Measurements from ENCODE around the gene MFAP1. TPM values are rescaled to one million over a fixed set of nuclear protein-coding genes. Genes with fewer than 3 reads are reported as not detected.

MFAP1 gene
- total RNA-seq, 1 donor from 2014 or later, result 24.0 TPM

GRCh38 chr15:43776101-43776717, 48.3 kb downstream of the MFAP1 start:
- no peak for DNase-seq

GRCh38 chr15:43775411-43775965, 49.0 kb downstream of the MFAP1 start:
- no peak for DNase-seq

DNA sequence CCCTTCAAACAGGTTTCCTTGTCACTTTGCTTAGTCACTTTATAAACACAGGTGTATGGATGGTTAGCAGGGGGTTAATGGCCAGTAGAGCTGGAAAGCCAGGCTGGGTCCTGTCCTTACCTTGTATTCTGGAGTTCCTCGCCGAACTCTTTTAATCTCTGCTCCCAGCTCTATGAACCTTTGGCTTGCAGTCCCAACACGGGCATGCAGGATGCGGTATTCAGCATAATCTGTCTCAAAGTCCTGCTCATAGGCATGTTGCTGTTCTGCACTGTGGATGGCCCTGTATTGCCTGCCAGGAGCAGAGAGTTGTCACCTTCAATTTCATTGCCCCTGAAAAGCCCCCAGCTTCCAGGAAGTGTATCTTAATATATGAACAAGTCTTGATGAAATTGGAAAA, 50.4 kb downstream of the MFAP1 start:
- DNase-seq, result no peak

DNA sequence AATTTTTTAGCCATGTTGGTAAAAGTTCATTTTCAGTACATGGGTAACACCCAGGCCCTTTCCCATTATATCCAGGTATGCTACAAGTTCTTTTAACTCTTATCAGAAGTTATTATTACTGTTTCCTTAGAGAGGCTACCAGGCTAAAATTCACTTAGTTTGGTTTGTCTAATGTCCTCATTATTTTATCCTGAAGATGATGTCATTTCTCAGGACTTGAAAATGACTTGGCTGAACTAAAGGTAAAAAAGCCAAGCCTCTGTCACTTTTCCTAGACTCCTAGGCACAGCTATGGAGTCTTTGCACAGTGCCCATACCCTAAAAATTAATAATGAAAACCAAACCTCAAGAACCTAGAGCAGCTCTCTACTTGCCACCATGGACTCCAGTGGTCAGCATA, 51.9 kb downstream of the MFAP1 start:
- DNase-seq, result no peak

DNA sequence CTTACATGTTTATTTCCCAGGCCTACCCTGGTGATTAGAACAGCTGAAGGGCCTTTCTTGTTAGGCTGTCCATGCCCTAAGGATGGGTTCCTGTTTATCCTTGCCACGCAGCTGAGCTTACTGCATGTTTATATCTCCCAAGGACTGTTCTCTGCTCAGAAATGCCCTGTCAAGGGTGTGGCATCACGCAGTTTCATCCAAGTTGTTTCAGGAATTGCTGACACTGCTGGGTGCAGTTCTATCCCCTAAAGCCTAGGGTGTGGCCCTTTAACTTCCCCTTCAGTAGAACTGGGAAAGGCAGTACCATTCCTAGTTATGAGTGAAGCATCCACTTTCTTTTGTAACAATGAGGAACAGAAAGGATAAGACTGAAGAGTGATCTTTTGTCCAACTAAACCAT, 52.7 kb downstream of the MFAP1 start:
- no peak for DNase-seq

GRCh38 chr15:43769584-43770228, 54.8 kb downstream of the MFAP1 start:
- DNase-seq, result no peak

GRCh38 chr15:43763819-43764446, 60.6 kb downstream of the MFAP1 start:
- no peak for DNase-seq

DNA sequence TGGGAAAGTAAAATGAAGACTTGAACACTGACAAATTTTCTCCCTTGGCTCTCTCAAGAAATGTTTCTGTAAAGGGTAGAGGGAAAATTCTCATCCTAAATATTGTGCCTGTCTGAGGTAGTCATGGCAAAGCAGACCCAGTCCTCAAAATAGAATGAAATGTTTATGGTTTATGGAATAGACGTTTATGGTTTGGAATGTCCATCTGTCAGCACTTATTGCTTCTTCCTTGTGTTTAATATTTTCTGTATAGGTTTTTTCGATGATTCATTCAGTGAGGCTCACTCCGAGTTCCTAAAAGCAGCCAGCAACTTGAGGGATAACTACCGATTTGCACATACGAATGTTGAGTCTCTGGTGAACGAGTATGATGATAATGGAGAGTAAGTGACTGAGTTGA, 61.7 kb downstream of the MFAP1 start:
- no peak for DNase-seq

Small RNA genes within 50 kb of the gene (small RNA-seq; reads per million reads assigned to genes)
- gene MIR1282, result not detected
- gene RF00019, result not detected

Other genes with a start within 250 kb of the MFAP1 start
- 21.8 TPM for gene PPIP5K1, start 234.5 kb downstream of the MFAP1 start, total RNA-seq
- gene CKMT1B, start 230.7 kb downstream of the MFAP1 start, total RNA-seq, result 6.7 TPM
- gene STRC, start 205.9 kb downstream of the MFAP1 start, total RNA-seq, result 0.47 TPM
- gene CATSPER2, start 175.8 kb downstream of the MFAP1 start, total RNA-seq, result 4.2 TPM
- gene CKMT1A, start 130.8 kb downstream of the MFAP1 start, total RNA-seq, result 5.6 TPM
- 34.3 TPM for gene PDIA3, start 78.3 kb downstream of the MFAP1 start, total RNA-seq
- 3.0 TPM for gene ELL3, start 47.7 kb downstream of the MFAP1 start, total RNA-seq
- 37.1 TPM for gene SERF2, start 32.4 kb downstream of the MFAP1 start, total RNA-seq
- not detected for gene SERINC4, start 24.5 kb downstream of the MFAP1 start, total RNA-seq
- gene HYPK, start 24.1 kb downstream of the MFAP1 start, total RNA-seq, result 7.0 TPM
- gene WDR76, start 2.3 kb upstream of the MFAP1 start, total RNA-seq, result 20.3 TPM